Fibroblast of peridontal ligament (primary cell): ENCODE data around the gene SNX33.

Experiments
- DNase-seq: peaks from one replicate; pipeline ENCODE4 v3.0.0-alpha.2; 2010; ENCODE audit errors: extremely low read depth

The SNX33 gene

GRCh38 chr15:75641603-75642002 lies 6.1 kb upstream of the SNX33 start:
- DNase-seq: no peak

DNA sequence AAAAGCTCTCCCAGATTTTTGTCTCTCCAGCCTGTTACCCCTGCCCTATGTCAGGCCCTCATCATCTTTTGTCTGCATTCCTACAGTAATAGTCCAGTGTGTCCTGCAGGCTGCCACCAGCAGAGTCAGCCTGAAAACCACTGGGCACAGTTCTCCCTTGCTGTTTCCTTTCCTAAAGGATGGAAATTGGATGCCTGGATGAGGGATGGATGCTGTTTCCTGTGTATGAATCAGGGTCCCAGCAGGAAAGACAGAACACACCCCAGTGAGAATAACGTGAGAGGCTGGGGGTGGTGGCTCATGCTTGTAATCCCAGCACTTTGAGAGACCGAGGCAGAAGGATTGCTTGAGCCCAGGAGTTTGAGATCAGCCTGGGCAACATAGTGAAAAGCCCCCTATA lies 3.3 kb upstream of the SNX33 start:
- DNase-seq: no peak

DNA sequence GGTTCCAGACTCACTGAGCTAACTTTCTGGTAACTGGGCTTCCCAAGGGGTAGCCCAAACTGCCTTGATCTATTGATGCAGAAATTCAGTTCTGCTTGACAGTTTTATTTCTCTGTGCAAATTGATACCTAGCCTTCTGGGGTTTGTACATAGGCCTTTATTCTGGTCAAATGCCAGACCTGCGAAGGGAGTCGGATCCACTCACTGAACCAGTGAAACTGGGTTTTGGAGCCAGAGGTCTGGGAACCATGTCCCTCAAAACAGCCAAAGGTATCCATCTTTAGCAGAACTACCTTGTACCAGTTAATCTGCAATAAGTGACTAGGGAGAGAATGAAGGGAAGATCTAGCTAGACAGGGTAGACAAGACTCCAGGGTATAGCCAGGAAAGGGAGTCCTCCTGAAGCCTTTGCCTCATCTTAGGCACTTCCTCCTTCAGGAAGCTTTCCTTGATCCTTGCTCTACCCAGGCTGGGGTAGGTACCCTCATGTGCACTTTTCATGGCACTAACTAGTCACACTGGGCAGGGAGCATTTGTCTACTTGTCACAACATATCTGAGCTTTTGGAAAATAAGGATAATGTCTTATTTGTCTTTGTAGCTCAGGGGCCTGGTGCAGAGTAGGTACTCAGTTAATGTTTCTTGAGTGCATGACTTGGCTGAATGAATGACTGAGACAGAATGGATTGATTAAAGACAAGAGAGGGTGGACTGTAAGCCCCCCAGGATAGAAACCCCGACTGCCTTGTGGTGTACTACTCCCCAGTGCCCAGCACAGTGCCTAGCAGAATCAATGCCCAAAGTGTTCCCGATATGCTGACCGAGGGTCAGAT lies 1.4 kb upstream of the SNX33 start:
- no peak for DNase-seq

DNA sequence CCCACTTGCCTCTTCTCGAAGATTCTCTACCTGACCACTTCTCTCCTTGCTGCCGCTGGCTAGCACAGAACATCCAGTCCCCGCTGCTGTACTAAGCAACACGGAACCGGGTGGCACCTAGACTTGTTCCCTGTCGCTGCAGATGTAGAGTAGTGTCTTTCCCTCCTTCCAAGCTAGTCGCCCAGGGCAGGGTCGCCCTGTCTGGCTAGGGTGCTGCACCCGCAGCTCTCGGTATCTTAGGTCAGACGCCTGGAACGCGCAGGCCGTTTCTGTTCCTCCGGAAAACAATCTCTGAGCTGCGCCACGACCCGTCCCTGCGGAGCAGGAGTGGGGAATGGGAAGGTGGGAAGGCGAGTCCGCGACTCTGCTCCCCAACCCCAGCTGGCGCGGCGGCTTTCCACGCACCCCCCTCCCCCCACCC lies 758 bp upstream of the SNX33 start:
- DNase-seq: no peak

DNA sequence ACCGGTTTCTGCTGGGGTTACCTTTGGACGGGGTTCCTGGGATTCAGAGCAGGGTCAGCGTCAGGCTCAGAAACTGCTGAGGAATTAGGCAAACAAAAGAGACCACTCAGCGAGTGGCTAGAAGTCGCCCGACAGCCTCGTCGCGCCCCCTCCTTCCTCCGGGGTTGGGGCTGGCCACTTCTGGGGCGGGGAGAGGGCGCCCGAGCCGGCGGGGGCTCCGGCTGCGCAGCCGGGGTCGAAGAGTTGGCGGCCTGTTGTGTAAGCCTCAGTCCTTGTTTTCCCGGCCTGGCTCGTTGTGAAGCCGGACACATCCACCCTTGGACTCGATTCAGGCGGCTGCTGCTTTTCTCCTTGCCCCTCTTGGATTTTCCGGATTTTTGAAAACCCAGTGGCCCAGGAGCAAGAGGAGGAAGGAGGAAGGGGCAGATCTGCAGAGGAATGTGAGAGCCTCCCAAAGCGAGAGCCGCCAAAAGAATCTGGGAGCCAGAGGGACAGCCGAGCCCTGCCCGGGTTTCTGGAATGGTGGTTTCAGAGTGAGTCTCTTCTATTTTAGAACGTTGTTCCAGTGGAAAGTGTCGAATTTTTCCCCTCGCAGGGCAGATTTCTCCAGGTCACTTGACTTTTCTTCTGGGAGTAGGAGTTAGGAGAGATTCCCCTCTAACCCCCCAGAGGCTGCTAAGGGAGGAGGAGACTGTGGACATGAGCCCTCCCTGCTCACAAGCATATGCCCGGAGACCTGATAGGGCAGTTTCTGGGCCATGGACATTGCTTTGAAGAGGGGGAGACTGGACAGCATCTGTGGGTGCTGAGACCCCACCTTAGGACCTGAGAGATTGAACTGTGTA lies 666 bp downstream of the SNX33 start:
- peak; percentile 44 for DNase-seq

- no peak for DNase-seq
Measured at GRCh38 chr15:75649045-75649761, 1.5 kb downstream of the SNX33 start.

- DNase-seq: no peak
Measured at GRCh38 chr15:75649848-75650247, 2.1 kb downstream of the SNX33 start.

DNA sequence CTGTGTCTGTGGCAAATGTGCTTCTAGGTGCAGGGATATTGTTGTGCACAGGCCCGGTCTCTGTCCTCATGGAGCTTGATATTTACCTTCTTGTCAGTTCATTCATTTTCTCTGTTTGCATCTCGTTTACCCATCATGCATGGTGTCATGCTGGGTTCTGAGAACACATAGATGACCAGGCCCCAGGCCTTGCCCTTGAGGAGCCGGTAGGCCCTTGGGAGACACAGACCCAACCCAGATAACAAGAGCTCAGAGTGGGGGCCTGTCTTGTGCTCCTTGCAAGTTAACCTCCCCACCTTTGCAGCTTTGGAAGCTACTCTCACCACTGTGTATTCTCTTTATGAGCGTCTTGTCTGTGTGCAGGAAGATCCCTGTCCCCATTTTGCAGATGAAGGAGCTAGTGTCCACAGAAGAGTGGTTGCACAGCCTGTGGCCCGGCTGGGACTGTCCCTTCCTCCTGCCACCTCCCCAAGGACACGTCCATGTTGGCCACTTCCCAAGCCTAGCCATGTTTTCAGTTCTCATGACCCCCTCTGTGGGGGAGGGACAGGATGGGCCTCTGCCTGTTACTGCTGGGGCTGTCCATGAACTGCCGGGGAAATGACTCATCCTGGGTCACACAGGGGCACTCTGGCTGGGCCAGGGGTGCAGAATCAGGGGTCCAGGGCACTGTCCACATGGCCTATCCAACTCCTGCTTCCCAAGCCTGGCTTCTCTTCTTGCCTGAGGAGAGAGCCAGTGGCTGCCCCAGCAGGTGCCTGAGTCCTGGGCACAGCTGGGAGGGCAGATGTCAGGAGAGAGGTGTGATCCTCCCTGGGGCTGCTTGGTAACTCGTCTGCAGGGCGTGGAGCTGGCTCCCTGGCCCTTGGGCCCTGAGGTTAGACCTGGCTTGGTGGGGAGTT lies 3.4 kb downstream of the SNX33 start:
- DNase-seq: no peak

DNA sequence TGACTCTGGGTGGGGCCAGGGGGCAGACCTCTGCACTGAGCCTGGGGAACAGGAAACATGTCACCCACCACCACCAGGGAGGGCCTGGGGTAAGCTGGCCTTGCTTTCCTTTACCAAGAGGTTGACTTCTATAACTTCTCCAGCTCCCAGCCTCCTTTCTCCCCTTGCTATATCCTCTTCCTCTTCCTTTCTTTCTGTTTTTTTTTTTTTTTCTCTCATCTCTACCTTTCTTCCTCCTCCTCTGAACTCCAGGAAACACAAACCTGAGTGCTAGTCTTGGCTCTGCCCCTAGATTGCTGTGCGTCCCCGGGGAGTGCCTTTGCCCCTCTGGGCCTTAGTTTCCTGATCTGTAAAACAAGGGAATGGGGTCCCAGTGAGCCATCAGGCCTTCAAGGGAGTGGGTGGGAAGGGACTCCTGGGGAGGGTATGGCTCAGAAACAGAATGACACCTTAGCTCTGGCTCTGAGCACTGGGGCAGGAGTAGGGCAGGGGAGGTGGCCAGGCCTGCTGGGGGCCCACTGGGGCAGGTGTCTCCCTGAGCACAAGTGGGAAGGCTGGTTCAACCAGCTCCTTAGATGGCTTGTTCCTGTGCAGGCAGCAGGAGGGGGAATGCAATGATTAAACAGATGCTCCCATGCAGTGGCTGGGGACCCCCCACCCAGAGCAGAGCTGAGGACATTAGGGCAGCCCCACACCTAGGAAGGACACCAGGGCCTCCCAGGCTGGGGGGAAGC lies 4.3 kb downstream of the SNX33 start:
- no peak for DNase-seq

DNA sequence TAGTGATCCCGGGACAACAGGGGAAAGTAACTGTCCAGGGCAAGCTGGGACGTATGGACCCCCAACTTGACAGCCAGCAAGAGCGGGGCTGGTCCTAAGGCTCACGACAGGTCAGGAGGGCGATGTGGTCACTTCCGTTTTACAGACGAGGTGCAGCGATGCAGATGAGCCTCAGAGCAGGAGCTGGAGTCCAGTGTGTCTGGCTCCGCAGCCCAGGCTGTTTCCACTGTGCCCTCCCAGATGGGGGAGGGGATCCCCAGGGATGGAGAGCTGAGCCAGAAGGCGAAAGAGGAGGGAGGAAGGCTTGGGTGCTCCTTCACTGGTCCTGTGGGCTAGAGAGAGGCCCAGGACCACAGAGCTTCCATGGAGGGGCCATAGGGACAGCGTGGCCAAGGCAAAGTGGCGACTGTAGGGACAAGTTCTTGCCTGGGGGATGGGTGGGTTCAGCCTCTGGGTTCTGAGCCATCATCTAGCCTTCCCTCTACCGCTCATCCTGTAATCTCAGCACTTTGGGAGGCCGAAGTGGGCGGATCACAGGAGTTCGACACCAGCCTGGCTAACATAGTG lies 5.7 kb downstream of the SNX33 start:
- DNase-seq: no peak

DNA sequence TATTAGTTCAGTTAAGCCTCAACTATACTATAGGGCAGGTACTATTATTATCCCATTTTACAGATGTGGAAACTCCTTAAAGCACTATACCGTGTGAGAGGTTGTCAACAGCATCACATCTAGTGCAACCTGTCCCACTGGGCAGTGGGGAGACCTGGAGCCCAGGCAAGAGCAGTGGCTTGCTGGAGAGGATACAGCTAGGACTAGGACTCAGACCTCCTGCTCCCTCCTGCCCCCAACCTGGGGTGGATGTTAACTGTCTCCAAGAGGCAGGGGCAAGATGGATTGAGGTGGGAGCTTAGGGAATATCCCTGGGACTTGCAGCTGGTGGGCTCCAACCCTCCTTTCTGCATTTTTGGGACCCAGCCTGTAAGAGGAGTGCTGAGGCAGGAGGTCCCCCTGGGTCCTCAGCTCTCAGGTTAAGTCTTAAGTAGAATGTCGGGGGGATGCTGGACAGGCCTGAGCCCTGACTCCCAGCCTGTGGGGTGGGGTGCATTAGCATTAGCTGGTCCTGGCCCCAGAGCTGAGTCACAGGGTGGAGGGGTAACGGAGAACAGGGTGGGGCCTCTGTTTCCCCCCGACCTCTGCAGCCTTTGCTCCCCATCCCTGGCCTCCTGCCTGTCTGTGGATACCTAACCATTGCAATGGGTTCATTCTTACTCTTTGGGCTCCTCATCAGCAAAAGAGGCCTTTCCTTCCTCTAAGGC lies 6.6 kb downstream of the SNX33 start:
- no peak for DNase-seq

GRCh38 chr15:75655931-75656330 lies 8.2 kb downstream of the SNX33 start:
- DNase-seq: no peak

DNA sequence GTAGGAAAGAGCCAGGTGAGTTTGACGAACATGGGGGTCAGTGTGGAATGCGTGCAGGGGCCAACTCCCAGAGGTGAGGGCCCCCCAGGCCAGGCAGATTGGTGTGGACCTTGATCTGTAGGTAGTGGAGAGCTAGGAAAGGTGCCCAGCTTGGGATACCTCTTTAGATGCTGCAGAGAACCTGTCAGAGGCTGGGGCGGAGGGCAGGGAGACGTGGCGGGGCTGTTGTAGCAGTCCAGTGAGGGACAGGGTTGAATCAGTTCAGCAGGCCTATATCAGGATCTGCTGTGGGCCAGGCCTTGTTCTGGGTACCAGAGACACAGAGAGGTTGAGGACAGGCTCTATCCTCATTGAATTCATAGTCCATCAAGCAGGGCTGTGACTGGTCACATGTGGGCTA lies 8.6 kb downstream of the SNX33 start:
- no peak for DNase-seq

DNA sequence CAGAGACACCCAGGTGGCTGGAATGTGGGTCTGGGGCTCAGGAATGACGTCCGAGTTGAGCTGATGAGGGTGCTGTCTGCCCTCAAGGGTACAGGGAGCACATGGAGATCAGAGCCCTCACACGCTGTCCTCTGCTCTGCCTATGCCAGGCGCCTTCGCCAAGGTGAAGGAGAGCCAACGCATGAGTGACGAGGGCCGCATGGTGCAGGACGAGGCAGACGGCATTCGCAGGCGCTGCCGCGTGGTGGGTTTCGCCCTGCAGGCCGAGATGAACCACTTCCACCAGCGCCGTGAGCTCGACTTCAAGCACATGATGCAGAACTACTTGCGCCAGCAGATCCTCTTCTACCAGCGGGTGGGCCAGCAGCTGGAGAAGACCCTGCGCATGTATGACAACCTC lies 9.1 kb downstream of the SNX33 start:
- no peak for DNase-seq

DNA sequence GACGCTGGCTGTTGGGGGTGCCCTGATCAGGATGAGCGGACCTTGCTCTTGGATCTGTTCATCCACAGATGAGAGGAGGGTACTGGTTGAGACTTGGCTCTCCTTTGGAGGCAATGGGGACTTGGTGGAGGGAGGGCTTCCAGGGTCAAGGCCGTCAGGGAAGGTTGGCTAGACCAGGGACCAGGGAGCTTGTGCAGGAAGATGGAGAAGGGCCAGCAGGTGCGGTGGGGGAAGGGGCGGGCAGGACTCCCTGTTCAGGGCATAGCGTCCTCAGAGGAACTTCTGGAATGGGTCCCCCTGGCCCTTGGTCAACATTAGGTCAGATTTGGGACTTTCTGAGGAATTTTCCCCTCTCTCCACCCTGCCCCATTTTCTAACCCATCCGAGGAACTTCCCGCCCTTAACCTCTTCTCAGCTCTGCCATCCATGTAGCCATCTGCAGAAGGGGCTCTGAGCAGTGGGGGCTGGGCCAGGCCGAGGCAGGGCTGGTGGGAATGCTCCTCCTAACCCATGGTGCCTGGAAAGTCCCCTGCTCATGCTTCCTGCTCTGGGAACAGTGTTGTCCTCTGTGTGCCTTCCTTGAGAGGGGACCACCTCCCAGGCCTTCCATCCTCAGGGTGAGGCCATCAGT lies 11.5 kb downstream of the SNX33 start:
- DNase-seq: no peak

- no peak for DNase-seq
Measured at GRCh38 chr15:75659928-75660645, 12.4 kb downstream of the SNX33 start.

- DNase-seq: peak; percentile 93
Measured at GRCh38 chr15:75661100-75661755, 13.5 kb downstream of the SNX33 start.

GRCh38 chr15:75661756-75662140 lies 14.0 kb downstream of the SNX33 start:
- DNase-seq: no peak
